CD4-positive, alpha-beta T cell (primary cell): Measurements from ENCODE around the gene SPSB1. TPM values are rescaled to one million over a fixed set of nuclear protein-coding genes. Genes with fewer than 3 reads are reported as not detected.

ENCODE experiments used
- ATAC-seq: fragments of 200-7000 bp; cut with Tn5 transposase; one replicate; pipeline ENCODE4 v1.10.0; 2022; ENCODE audit warnings: mild to moderate bottlenecking; ENCODE audit not compliant: poor library complexity
- CTCF ChIA-PET: fragments of 350-600 bp; sonication (Branson Sonifier 250); formaldehyde crosslinking; loops from one replicate; lab custom pipeline; 2021; ENCODE audit warnings: antibody characterized with exemption, inconsistent platforms; lab: Charles Lee
- POLR2A ChIA-PET: fragments of 350-600 bp; sonication (Branson Sonifier 250); formaldehyde crosslinking; loops from one replicate; lab custom pipeline; 2021; ENCODE audit warnings: antibody characterized with exemption, inconsistent platforms; lab: Charles Lee
- DNase-seq, 14 experiments: peaks; one replicate each; pipeline ENCODE4 v3.0.0-alpha.2; 2013 to 2020; ENCODE audit warnings: mixed read lengths in 2 of 14
- H3K27ac ChIP-seq, 2 donors: one replicate each; pipeline versions ENCODE4 v1.5.1 to v1.7.0; 2013; ENCODE audit warnings: low read length in 2 of 2, low read depth in 1 of 2, mild to moderate bottlenecking in 1 of 2
- H3K27me3 ChIP-seq, 2 experiments: 1 replicate in 1 of 2; 2 replicates in 1 of 2; pipeline versions ENCODE4 v1.6.1 to v1.7.0; 2013; ENCODE audit warnings: low read length in 2 of 2, control low read depth in 1 of 2, mild to moderate bottlenecking in 1 of 2, moderate library complexity in 1 of 2; ENCODE audit not compliant: insufficient read depth in 2 of 2, control insufficient read depth in 1 of 2
- H3K36me3 ChIP-seq: one replicate; pipeline ENCODE4 v1.6.1; 2013; ENCODE audit warnings: low read length, control low read depth; ENCODE audit not compliant: insufficient read depth
- H3K4me1 ChIP-seq: one replicate; pipeline ENCODE4 v1.6.1; 2013; ENCODE audit warnings: low read length, control low read depth; ENCODE audit not compliant: insufficient read depth
- H3K4me3 ChIP-seq: one replicate; pipeline ENCODE4 v1.5.1; 2013; ENCODE audit warnings: mild to moderate bottlenecking, low read length, moderate library complexity
- H3K9me3 ChIP-seq, 2 experiments: 1 replicate in 1 of 2; 2 replicates in 1 of 2; pipeline versions ENCODE4 v1.6.1 to v1.7.0; 2013; ENCODE audit warnings: low read length in 2 of 2, mild to moderate bottlenecking in 2 of 2, control low read depth in 1 of 2, moderate library complexity in 1 of 2; ENCODE audit not compliant: control insufficient read depth in 1 of 2, insufficient read depth in 1 of 2
- H3K27ac Mint-ChIP-seq: one replicate; pipeline ENCODE4 v1.8.0; 2020; ENCODE audit warnings: mixed read lengths
- H3K27me3 Mint-ChIP-seq: one replicate; pipeline ENCODE4 v1.8.0; 2021; ENCODE audit warnings: mixed read lengths
- H3K36me3 Mint-ChIP-seq: one replicate; pipeline ENCODE4 v1.8.0; 2021; ENCODE audit warnings: low read depth, mixed read lengths
- H3K4me1 Mint-ChIP-seq: one replicate; pipeline ENCODE4 v1.8.0; 2021; ENCODE audit warnings: low read depth, mixed read lengths
- H3K4me3 Mint-ChIP-seq: one replicate; pipeline ENCODE4 v1.8.0; 2020; ENCODE audit warnings: mild to moderate bottlenecking, mixed read lengths
- H3K9me3 Mint-ChIP-seq: one replicate; pipeline ENCODE4 v1.8.0; 2020; ENCODE audit warnings: mixed read lengths
- CTCF ChIP-seq: fragments of 200-600 bp; IDR thresholded peaks from one replicate; pipeline ENCODE4 v1.8.0; 2022; ENCODE audit warnings: antibody characterized with exemption, mild to moderate bottlenecking
- intact Hi-C, 2 experiments: fragments of 100-400 bp; cut with DNase I in 1 of 2; cut with micrococcal nuclease in 1 of 2; formaldehyde crosslinking; loops; one replicate each; pipeline versions ENCODE4 v1.15.1 to v1.9.0; 2023 to 2025; cut with DNase I, micrococcal nuclease
- total RNA-seq, 174 experiments: library from RNA in 2 of 174; stranded (reverse) in 2 of 174; gene quantifications; one replicate each; pipeline ENCODE4 v1.2.3 and lab custom pipeline; 2021 to 2026

Gene SPSB1
- total RNA-seq, 2 experiments from 2014 or later, result 1.9 to 2.3 TPM

- H3K9me3 ChIP-seq, result peaks cover 0 to 12% of the 10 kb centered on the region in 2 experiments
- no peak overlapping the region for H3K27ac ChIP-seq
- no peak for ATAC-seq
- Mint-ChIP-seq H3K4me1 (no peaks in the 10 kb centered on the region), H3K9me3 (no peaks in the 10 kb centered on the region), H3K4me3 (no peak overlapping the region), H3K27me3 (no peaks in the 10 kb centered on the region), H3K27ac (no peak overlapping the region), H3K36me3 (no peaks in the 10 kb centered on the region)
- H3K36me3 ChIP-seq, result no peaks in the 10 kb centered on the region
- H3K4me3 ChIP-seq, result no peak overlapping the region
- CTCF ChIA-PET, result no interaction called here
- POLR2A ChIA-PET, result no interaction called here
- H3K4me1 ChIP-seq, result no peaks in the 10 kb centered on the region
- DNase-seq, result no peak
- TF ChIP-seq CTCF, result no peak
- no peaks in the 10 kb centered on the region for H3K27me3 ChIP-seq
- intact Hi-C loops, result no loop called here
Measured at GRCh38 chr1:9345922-9346321, 53.2 kb downstream of the SPSB1 start.

DNA sequence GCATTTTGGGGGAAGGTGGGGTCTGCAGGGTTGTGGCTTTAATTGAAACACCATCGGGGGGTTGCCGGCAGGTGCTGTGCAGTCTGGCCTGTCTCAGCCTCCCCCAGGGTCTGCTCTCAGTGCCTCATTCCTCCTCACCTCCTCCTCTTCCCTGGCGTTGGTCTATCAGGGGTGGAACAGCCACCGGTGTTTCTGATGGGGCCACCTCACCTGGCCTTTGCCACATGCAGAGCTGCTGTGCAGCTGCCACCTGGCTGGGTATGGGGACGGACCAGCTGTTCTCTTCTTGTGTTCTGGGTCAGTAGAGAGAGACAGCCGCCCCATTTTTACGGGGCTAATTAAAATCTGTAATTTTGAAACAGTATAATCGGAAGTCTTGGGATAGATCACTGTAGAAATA lies 53.9 kb downstream of the SPSB1 start:
- Mint-ChIP-seq H3K4me1 (no peaks in the 10 kb centered on the region), H3K9me3 (no peaks in the 10 kb centered on the region), H3K36me3 (no peaks in the 10 kb centered on the region), H3K4me3 (no peak overlapping the region), H3K27ac (no peak overlapping the region), H3K27me3 (no peaks in the 10 kb centered on the region)
- Histone ChIP-seq H3K9me3 (peaks cover 0 to 12% of the 10 kb centered on the region in 2 experiments), H3K27ac (no peak overlapping the region), H3K4me1 (no peaks in the 10 kb centered on the region), H3K27me3 (no peaks in the 10 kb centered on the region), H3K4me3 (no peak overlapping the region), H3K36me3 (no peaks in the 10 kb centered on the region)
- POLR2A ChIA-PET, result no interaction called here
- ATAC-seq (no peak), DNase-seq (no peak)
- no peak for TF ChIP-seq CTCF
- CTCF ChIA-PET, result no interaction called here
- intact Hi-C loops, result no loop called here

DNA sequence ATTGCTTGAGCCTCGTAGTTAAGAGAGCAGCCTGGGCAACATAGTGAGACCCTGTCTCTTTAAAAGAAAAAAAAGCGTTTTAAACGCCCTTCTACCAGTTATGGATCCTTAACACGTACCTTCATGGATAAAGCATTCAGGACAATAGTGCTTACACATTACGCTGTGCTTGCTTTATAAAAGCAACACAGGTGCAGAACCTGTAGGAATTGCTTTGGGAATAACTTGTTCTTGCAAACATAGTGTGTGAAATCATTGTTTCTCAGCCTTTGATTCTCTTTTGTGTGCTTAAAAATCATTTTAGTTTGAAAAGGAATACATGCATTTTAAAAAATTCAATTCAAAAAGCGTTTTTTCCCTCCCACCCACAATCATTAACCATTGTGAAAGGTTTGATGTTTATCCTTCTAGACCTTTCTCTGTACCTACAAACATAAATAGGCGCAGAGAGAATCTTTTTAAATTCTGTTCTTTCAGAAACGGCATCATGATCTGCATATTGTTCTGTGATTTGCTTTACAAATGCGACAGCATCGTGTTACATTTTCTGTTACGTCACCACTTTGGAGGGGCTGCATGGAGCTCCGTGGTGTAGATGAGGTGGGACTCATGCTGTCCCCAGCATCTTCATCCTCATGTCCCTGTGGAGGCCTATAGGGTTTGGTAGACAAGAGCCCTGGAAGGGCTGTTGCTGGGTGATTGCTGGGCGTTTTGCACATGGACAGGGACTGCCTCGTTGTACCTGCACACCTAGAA lies 54.6 kb downstream of the SPSB1 start:
- Mint-ChIP-seq H3K4me1 (no peaks in the 10 kb centered on the region), H3K4me3 (no peak overlapping the region), H3K27ac (no peak overlapping the region), H3K27me3 (no peaks in the 10 kb centered on the region), H3K9me3 (no peaks in the 10 kb centered on the region), H3K36me3 (no peaks in the 10 kb centered on the region)
- ATAC-seq, result no peak
- no peak overlapping the region for H3K27ac ChIP-seq
- H3K4me3 ChIP-seq, result no peak overlapping the region
- ChIA-PET POLR2A (no interaction called here), CTCF (no interaction called here)
- TF ChIP-seq CTCF, result no peak
- H3K9me3 ChIP-seq, result peaks cover 0 to 9% of the 10 kb centered on the region in 2 experiments
- H3K27me3 ChIP-seq, result no peaks in the 10 kb centered on the region
- intact Hi-C loops, result no loop called here
- no peaks in the 10 kb centered on the region for H3K4me1 ChIP-seq
- DNase-seq, result no peak
- no peaks in the 10 kb centered on the region for H3K36me3 ChIP-seq
